GM19023 (cell line): ENCODE measurements around the gene NINJ1.
"Not testable (repeated sequence)": the region's sequence is repeated elsewhere in the genome, so short reads cannot be mapped to it uniquely, and the experiment has no call there.

Experiments used
- ATAC-seq: cut with Tn5 transposase; IDR thresholded peaks from one replicate; pipeline ENCODE4 v1.9.1; 2021; ENCODE audit warnings: mild to moderate bottlenecking, moderate library complexity; ENCODE audit not compliant: unreplicated experiment

Gene NINJ1

DNA sequence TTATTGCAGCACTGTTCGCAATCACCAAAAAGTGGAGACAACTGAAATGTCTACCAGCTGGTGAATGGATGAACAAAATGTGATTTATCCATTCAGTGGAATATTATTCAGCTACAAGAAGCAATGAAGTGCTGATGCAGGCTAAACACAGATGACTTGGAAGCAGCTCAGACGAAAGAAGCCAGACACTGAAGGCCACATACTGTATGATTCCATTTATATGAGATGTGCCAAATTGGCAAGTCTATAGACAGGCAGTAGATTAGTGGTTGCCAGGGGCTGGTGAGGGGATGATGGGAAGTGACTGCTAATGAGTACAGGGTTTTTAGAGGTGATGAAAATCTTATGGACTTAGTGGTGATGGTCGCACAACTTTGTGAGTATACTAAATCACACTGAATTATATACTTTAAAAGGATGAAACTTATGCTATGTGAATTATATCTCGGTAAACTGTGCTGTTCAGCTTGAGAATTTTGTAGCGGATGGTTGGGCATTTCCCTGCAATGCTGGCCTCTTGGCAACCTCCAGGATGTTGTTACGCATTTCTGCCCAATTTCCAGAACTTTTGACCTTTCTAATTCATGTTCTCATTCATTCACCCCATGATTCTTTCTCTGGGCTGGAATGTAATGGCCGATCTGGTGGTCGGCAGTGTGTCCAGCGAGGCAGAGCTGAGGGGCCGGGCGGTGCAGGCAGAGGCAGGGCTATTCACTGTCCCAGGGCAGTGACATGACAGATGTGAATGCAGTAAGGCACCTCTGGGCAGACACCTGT lies 27.9 kb upstream of the NINJ1 start:
- ATAC-seq, result no peak

DNA sequence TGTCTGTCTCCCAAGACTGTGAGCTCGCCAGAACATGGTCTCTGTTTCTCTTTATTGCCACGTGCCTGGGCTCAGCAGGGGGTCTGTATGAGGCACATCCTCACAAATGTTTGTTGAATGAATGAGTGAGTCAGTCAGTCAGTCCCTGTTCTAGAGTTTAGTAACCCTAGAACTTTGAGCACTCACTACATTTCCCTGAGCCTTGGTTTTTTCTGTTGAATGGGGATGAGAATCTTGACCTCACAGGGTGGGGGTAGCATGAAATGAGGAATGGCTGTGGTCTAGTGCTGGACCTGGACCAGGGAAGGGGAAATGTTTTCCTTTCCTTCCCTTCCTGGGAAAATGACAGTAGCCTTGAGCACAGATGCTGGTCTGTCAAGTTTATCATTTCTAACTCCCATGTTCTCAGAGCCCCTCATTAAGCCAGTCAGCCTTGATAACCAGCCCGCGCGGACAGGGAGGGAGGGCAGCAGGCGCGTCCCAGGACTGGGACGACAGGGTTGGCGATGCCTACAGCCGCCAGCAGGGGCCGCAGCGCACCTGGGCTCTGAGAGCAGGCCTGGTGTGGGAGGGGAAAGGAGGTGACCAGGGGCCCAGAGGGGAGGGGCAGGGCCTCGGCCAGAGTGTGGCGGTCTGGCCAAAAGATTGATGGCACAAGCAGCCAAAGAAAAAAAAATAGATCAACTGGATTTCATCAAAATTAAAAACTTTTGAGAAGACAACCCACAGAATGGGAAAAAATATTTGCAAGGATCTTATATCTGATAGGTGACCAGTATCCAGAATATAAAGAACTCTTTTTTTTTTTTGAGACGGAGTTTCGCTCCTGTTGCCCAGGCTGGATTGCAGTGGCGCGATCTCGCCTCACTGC lies 25.8 kb upstream of the NINJ1 start:
- ATAC-seq, result peak; percentile 89

DNA sequence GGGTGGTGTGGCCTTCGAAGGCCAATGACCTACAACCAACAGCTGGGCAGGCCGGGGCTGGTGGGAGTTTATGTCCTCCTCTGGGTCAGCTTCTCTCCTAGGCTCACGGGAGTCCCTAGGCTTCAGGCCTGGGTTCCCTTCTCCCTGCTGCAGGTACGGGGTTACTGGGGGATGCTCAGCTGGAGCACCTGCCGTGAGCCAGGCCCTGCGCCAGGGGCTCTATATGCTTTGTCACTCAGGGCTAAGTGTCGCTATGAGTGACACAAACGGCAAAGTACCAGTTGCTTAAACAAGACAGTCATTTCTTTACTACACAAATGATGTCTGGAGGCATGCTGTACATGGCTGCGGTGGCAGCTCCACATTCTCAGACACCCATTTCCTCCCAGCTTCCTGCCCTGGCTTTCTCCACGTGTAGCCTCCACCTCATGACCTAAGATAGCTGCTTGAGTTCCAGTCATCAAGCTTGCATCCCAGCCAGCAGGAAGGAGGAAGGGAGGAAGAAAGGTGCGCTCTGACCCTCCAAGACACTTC lies 22.5 kb upstream of the NINJ1 start:
- ATAC-seq, result peak; percentile 45

DNA sequence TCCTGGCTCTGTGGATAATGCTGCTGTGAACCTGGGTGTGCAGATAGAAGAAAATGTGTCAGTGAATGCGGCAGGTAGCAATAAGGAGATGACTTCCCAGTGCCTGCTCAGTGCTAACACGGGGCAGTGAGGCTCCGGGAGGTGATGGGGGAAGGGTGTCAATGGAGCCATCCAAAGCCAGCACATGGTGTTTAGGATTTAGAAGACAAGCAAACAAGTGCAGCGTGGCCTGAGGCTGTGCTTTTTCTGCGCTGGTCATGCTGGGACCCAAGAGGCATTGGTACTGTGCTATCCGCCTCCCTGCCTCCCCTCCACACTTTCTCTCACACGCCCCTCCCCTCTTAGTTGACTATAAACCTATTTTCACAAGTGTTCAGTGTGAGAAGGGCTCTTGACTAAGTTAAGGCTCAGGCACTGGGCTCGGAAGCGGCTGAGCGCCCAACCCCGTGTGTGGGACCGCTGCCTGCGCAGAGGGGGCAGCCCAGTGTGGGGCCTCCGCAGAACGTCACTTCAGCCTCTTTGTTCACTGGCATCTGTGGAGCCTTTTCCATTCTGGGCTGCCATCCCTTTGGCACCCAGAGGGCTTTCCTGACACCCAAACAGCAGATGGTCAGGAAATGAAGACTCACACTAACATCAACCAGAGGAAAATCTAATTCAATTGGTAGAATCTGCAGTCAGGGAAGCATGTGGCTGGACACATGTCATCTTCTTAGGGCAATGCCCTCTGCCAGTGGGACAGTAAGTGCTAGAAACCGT lies 21.8 kb upstream of the NINJ1 start:
- no peak for ATAC-seq

DNA sequence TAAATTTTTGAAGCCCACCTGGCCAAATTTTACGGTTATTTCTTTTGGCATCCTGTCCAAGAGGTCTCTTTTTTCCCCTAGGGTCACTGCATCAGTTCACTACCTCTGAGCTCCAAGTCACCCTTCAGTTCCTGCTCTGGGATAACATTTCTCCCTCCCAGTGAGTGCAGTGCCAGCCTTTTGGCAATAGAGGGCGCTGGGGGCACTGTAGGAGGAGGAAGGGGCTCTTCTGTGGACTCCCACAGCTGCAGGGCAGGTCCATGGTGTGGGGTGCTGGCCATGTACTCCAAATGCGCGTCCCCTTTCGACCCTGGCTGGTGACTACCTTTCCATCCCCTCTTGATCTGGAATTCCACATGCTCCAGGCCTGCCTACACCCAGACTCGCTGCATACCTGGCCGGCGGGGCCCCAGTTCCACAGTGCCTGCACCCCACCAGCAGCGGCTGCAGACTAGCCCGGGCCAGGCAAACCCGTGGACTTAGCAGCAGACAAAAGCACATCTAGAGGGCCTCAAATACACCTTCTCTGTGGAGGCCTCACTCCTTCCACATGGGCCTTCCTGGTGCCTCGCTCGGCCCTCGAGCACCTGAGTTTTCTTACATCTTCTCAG lies 20.3 kb upstream of the NINJ1 start:
- ATAC-seq, result no peak

DNA sequence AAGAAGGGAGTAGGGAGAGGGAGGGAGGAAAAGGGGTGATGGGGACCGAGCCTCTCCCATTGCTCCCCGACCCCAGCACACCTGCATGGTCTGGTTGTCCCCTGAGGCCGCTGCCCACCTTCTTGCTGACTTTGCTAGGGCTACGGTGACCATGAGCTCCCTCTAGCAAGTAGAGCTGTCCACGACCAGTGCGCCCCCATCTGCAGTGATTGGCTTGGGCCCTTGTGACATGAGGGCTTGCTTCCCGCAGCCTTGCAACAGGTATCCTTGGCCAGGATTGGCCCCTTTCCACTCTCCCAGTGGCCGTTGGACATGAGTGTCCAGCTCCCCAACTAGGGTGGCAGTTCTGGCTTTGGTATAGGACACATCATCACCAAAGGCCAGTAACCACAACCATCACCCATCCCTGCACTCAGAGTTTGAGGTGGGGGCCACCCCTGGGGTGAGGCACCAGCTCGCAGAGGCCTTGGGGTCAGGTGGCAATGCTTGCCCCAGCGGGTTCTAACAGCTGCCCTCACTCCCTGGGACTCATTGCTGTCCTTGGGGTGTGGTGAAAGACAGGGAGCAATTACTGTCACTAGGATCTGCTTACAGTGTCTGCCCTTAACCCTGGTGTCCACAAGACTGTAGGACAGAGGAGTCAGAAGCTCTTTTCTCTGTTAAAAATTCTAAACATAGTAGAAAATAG lies 17.2 kb upstream of the NINJ1 start:
- no peak for ATAC-seq

DNA sequence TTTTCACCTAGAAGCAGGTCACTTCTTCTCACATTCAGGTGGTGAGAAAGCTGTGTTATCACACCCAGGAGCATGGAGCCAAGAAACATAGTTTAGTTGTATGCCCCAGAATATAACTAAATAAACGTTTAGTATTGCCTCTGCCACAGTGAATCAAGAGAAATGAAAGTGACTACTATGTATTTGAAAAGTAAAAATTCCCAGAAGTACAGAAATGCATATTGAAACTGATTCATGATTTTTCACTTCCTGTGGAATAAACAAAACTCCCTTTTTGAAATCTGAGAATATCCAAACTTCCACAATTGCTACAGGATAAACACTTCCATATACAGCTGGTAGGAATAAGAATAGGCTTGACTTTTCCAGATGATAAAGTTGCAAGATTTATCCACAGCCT lies 15.3 kb upstream of the NINJ1 start:
- no peak for ATAC-seq

DNA sequence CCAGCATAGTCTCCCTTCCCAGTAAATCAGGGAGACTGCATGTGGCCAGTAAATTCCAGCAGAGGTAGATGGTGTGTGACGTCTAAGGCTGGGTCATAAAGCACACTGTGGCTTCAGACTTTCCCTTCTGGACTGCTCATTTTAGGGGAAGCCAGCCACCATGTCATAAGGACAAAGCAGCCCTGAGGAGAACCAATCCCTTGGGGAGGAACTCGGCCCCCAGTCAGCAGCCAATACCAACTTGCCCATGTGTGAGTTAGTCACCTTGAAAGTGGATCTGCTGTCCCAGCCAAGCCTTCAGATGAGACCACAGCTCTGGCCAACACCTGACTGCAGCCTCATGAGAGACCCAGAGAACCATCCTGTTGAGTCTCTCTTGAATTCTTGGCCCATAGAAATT lies 14.7 kb upstream of the NINJ1 start:
- no peak for ATAC-seq

DNA sequence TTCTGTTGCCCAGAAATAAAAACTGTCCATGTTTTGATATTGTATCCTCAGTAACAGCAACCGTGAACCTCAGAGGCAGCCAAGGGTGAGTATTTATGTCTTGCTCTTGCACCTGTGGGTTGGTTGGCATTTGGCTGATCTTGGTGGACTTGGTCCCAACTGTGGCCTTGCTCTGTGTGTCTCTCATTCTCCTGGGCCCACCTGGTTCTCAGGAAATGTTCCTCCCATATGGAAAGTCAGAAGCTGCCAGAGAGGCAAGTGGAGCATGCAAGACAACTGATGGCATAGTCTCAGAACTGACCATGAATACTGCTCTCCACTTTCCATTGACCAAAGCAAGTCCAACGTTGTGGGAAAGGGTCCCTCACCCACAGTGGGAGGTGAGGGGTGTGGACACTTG lies 13.6 kb upstream of the NINJ1 start:
- no peak for ATAC-seq

DNA sequence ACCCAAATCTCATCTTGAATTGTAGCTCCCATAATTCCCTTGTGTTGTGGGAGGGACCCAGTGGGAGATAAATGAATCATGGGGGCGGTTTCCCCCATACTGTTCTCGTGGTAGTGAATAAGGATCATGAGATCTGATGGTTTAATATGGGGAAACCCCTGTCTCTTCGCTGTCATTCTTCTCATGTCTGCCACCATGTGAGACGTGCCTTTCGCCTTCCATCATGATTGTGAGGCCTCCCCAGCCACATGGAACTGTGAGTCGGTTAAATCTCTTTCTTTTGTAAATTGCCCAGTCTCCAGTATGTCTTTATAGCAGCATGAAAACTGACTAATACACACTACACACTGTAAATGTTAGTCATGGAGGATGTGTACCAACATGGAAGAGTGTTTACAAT lies 12.6 kb upstream of the NINJ1 start:
- not testable (repeated sequence) for ATAC-seq

DNA sequence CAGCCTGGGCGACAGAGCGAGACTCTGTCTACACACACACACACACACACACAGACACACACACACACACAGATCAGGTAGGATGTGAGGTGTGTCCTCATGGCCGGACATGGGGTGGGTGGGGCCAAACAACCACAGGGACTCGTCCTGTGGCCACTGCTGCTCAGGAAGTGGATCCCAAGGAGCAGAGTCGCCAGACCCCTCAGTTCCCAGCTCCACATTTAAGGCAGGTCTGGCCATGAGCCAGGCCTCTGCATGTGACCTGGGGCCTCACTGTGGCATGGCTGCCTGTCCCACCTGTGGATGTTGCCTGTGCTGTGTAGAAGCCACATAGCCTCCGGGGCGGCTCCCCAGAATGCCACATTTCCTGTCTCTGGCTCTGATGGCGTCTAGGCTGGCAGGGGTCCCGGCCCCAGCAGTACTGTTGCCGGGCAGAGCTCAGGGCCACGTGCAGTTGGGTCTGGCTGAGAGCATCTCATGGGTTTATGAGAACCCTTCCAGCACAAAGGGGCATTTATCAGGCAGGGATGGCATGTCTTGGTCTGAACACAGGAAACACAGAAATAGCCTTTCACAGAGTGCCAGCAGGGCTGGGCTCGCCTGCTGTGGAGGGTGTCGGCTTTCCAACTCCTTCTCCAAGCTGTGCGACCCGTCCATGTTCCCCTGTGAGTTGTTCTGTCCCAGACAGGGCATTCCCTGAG lies 9.9 kb upstream of the NINJ1 start:
- ATAC-seq, result no peak

DNA sequence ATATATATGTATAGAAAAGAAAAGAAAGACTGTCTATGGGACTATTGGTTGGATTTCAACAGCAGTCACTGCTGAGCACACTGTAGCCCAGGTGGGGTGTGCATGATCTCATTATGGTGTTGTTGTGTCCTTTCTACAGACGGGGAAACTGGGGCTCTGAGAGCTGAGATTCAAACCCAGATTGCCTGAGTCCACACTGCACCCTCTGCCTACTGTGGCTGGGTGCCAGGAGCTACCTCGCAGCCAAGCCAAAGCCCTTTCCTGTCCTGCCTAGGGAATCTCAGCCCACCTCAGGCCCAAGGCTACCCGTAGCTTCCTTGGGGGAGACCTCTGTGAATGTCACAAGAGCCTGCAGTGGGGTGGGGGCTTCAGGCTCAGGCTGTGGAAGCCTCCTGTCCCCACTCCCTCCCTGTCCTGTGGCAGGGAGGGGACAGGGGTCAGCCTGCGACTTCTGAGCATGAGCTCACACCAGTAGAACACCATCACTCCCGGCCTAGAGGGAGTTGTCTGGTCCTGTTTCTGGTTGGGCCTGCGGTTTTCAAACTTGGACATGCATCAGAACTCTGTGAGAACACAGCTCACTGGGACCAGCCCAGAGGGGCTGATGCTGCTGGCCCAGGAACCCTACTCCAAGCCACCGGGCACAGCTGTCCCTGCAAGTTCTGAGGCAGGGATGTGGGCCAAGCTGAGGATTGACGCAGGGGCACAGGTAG lies 7.9 kb upstream of the NINJ1 start:
- ATAC-seq, result no peak

DNA sequence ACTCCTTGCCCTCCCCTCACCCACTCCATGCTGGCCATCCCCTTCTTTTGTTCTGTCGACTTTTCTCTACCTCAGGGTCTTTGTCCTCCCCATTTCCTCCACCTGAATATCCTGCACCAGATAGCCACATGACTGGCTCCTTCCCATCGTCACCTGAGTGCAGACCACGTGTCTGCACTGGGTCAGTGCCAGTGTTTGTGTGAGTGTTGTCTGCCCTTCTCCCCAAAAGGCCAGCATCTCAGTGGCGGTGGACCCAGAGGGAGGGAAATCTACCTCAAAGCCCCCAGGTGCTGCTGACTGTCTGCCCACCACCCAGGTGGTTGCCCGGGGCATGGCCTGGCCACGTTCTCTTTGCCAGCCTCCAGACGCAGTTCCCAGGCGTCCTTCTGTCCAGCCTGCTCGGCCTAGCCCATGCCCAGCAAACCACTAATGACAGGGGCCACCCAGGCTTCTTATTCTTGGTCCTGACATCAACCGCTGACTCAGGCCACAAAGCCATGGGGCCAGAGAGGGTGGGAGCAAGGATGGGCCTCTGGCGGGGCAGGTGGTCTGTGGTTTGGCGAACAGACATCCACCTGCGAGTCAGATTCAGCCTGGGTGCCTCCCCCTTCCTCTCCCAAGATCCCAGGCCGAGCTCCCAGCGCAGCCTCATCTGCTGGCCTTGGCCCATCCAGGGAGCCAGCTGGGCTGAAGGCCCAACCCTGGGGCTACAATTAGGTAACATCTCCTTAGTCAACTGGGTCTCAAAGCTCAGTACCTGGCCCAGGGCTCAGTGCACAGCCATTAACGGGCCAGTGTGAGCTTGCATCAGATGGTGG lies 5.5 kb upstream of the NINJ1 start:
- no peak for ATAC-seq

DNA sequence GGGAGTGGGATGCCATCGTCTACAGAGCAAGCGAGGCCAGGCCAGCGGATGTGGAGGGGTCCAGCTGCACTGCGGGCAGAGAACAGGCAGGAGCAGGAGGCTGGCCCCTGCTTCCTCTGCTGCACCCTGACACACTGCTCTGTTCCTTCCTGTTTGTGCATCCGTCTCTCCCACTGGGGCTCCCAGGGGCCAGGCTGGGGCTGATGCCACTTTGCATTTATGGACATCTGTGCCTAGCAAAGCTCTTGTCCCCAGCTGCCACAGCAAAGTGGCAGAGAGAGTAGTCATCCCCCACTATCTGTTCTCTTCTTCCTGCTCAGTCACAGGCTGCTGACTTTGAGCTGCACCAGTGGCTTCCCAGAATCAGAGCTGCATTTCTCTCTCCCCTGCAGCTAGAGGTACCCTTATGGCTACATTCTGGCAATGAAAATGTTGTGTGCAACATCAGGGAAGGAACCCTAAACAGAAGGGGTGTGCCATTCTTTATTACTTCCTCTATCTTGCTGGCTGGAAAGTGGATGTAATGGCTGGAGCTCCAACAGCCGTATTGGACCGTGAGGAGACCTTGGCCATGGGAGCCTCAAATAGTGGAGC lies 4.2 kb upstream of the NINJ1 start:
- no peak for ATAC-seq

DNA sequence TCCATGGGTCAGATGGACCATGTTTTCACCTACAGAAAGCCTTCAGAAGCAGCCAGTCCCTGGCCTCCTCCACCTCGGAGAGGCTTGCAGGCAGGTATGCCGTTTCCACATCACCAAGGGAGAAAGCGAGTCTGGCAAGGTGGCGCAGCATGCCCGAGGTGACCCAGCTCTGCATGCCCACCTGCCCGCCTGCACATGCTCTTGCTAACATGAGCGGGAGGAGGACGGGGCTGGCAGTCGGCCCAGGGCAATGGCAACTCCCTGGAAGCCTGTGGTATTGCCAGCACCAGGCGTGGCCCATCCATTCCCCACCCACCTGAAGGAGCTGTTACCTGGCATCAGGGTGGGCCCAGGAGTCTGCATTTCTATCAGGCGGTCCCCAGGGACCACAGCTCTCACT lies 3.3 kb upstream of the NINJ1 start:
- no peak for ATAC-seq

DNA sequence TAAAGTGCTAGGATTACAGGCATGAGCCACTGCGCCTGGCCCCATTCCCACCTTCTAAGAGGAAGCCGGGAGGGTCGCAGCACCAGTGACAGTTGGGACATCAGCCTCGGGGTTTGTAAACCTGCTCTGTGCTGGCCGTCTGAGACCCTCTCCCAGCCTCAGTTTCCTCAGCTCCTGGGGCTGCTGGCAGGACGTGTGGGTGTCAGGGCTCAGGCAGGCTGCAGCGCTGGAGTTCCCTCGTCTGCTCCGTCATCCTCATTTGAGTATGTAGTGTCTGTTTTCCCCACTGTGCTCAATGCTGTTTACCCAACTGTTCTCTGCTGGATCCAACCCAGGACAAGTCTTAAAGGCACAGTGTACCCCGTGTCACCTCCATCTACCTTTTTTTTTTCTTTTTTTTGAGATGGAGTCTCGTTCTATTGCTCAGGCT lies 2.0 kb upstream of the NINJ1 start:
- no peak for ATAC-seq

DNA sequence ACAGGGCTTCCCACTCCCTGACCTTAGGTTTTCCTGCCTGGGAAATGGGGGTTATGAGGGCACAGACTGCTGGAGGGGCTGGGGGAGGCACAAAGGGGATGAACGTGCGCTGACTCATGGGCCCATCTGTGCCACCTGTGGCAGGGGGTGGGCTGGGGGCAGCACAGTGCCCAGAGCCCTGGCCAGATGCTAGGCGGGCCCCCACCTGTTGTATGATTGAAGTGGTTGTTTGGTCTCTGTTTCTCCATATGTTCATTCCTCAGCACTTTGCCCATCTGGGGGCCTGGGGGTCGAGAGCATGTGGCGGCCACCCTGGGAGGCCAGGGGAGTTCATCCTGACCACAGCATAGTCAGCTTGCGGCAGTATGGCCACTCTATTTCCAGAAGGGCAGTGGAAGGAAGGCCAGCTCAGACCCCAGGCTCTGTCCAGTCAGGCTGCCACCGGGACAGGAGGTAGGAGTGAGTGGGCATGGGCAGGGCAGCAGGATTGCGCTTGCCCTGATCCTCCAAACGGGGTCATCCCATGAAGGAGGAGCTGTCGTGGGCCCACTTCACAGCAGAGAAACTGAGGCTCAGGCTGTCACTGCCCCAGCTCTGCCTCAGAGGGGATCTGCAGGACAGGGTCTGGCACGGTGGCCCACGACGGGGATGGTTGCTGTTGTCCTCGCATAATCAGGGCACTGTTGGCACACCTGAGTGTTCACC lies 841 bp upstream of the NINJ1 start:
- ATAC-seq, result no peak
